HepG2 (cell line): ENCODE measurements around the gene S100P.

Source experiments
- CHD2 ChIP-seq: IDR thresholded peaks from 2 replicates; pipeline ENCODE4 v1.6.1; 2011; ENCODE audit warnings: low read depth, low read length, improper control_type of control experiment
- EP300 ChIP-seq, 3 experiments: sonication (generic) in 1 of 3; formaldehyde crosslinking in 1 of 3; IDR thresholded peaks; 2 replicates each; pipeline versions ENCODE4 v1.5.1 to v1.6.1; 2011 to 2020; ENCODE audit warnings: low read depth in 2 of 3, low read length in 2 of 3, borderline replicate concordance in 1 of 3, improper control_type of control experiment in 1 of 3, mild to moderate bottlenecking in 1 of 3, missing genetic modification reagents in 1 of 3, moderate library complexity in 1 of 3
- MAFF ChIP-seq: IDR thresholded peaks from 2 replicates; pipeline ENCODE4 v1.6.1; 2011; ENCODE audit warnings: low read depth, low read length, improper control_type of control experiment
- NFRKB ChIP-seq: fragments of 450-650 bp; IDR thresholded peaks from 2 replicates; pipeline ENCODE4 v1.6.1; 2017
- SOX13 ChIP-seq, 3 experiments: fragments of 450-650 bp in 1 of 3; sonication (generic) in 1 of 3; formaldehyde crosslinking in 1 of 3; IDR thresholded peaks in 2 of 3; conservative IDR thresholded peaks in 1 of 3; 2 replicates each; pipeline versions ENCODE4 v1.5.0 to v1.6.1; 2016 to 2020; ENCODE audit warnings: antibody characterized with exemption in 1 of 3, mild to moderate bottlenecking in 1 of 3, missing compliant biosample characterization in 1 of 3, missing genetic modification reagents in 1 of 3, moderate library complexity in 1 of 3
- ZNF253 ChIP-seq: sonication (generic); formaldehyde crosslinking; IDR thresholded peaks from 2 replicates; pipeline ENCODE4 v1.8.0; 2022; ENCODE audit warnings: mild to moderate bottlenecking, missing genetic modification reagents, borderline replicate concordance
- TF ChIP-seq, protein P1 (sequence below): sonication (generic); formaldehyde crosslinking; IDR thresholded peaks from 2 replicates; pipeline ENCODE4 v1.5.0; 2020; ENCODE audit warnings: mild to moderate bottlenecking, missing genetic modification reagents, moderate library complexity

GRCh38 chr4:6647169-6647568, 46.5 kb upstream of the S100P start:
- TF ChIP-seq SOX13 (IDR thresholded peaks at IDR 0.05), result no peak
- TF ChIP-seq SOX13 (CRISPR knock-in tag; conservative IDR thresholded peaks at IDR 0.05 in 1 of 2, IDR thresholded peaks at IDR 0.05 in 1 of 2), result no peak
- TF ChIP-seq CHD2, result no peak
- no peak for TF ChIP-seq ZNF253 (CRISPR knock-in tag)
- no peak for TF ChIP-seq NFRKB
- TF ChIP-seq, protein P1, sequence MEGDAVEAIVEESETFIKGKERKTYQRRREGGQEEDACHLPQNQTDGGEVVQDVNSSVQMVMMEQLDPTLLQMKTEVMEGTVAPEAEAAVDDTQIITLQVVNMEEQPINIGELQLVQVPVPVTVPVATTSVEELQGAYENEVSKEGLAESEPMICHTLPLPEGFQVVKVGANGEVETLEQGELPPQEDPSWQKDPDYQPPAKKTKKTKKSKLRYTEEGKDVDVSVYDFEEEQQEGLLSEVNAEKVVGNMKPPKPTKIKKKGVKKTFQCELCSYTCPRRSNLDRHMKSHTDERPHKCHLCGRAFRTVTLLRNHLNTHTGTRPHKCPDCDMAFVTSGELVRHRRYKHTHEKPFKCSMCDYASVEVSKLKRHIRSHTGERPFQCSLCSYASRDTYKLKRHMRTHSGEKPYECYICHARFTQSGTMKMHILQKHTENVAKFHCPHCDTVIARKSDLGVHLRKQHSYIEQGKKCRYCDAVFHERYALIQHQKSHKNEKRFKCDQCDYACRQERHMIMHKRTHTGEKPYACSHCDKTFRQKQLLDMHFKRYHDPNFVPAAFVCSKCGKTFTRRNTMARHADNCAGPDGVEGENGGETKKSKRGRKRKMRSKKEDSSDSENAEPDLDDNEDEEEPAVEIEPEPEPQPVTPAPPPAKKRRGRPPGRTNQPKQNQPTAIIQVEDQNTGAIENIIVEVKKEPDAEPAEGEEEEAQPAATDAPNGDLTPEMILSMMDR (CRISPR knock-in tag), result no peak
- no peak for TF ChIP-seq MAFF
- TF ChIP-seq EP300 (IDR thresholded peaks at IDR 0.05; ENCODE audit: low read depth in 2 of 2, low read length in 2 of 2), result no peak
- no peak for TF ChIP-seq EP300 (CRISPR knock-in tag; IDR thresholded peaks at IDR 0.05; ENCODE audit: borderline replicate concordance)
